Calu3 (cell line): ENCODE data around the gene FOXC2. TPM values are rescaled to one million over a fixed set of nuclear protein-coding genes. Genes with fewer than 3 reads are reported as not detected.

Experiments used
- BruUV-seq: library from RNA; stranded (reverse); fragments of 400-500 nt; replicated peaks from 2 replicates; lab custom pipeline; 2021; lab: Mats Ljungman, UMichigan
- CTCF ChIA-PET: fragments of 300-600 bp; sonication (Branson Sonifier 250); formaldehyde crosslinking; loops from one replicate; lab custom pipeline; 2022; ENCODE audit warnings: antibody characterized with exemption; lab: Charles Lee
- DNase-seq: peaks from one replicate; pipeline ENCODE4 v3.0.0; 2022
- H3K27ac Mint-ChIP-seq: one replicate; pipeline ENCODE4 v1.8.0; 2022; ENCODE audit warnings: mixed read lengths; ENCODE audit not compliant: unreplicated experiment
- H3K27me3 Mint-ChIP-seq: one replicate; pipeline ENCODE4 v1.8.0; 2022; ENCODE audit warnings: mixed read lengths; ENCODE audit not compliant: unreplicated experiment
- H3K36me3 Mint-ChIP-seq: one replicate; pipeline ENCODE4 v1.8.0; 2022; ENCODE audit warnings: mild to moderate bottlenecking, moderate library complexity, mixed read lengths; ENCODE audit not compliant: insufficient read depth, unreplicated experiment
- H3K4me1 Mint-ChIP-seq: one replicate; pipeline ENCODE4 v1.8.0; 2022; ENCODE audit warnings: mild to moderate bottlenecking, low read depth, mixed read lengths; ENCODE audit not compliant: unreplicated experiment
- H3K4me3 Mint-ChIP-seq: one replicate; pipeline ENCODE4 v1.8.0; 2022; ENCODE audit warnings: mild to moderate bottlenecking, low read depth, moderate library complexity, mixed read lengths; ENCODE audit not compliant: unreplicated experiment
- H3K9me3 Mint-ChIP-seq: one replicate; pipeline ENCODE4 v1.8.0; 2022; ENCODE audit warnings: low read depth, mixed read lengths; ENCODE audit not compliant: unreplicated experiment
- CTCF ChIP-seq: fragments of 200-600 bp; IDR thresholded peaks from one replicate; pipeline ENCODE4 v1.8.0; 2022; ENCODE audit warnings: antibody characterized with exemption; ENCODE audit not compliant: unreplicated experiment
- intact Hi-C: fragments of 100-400 bp; cut with micrococcal nuclease; formaldehyde crosslinking; loops from one replicate; pipeline ENCODE4 v1.10.0; 2022; ENCODE audit not compliant: unreplicated experiment
- total RNA-seq: library from RNA; stranded (reverse); gene quantifications from 2 replicates; pipeline ENCODE4 v1.2.3, GENCODE V29; 2022

FOXC2 gene
- total RNA-seq, 1 experiment from 2014 or later, result 10.9 TPM

GRCh38 chr16:86571530-86571915 lies 4.9 kb downstream of the FOXC2 start:
- peaks cover 28% of the 10 kb centered on the region for H3K4me1 Mint-ChIP-seq
- no peak for TF ChIP-seq CTCF
- CTCF ChIA-PET, result no interaction called here
- no peaks in the 10 kb centered on the region for H3K9me3 Mint-ChIP-seq
- H3K4me3 Mint-ChIP-seq, result peak overlapping the region; percentile 96
- H3K36me3 Mint-ChIP-seq, result peaks cover 73% of the 10 kb centered on the region
- H3K27me3 Mint-ChIP-seq, result no peaks in the 10 kb centered on the region
- BruUV-seq, result no TSS peak
- no peak for DNase-seq
- no peak overlapping the region for H3K27ac Mint-ChIP-seq
- intact Hi-C loops, result no loop called here

GRCh38 chr16:86572041-86572521 lies 5.5 kb downstream of the FOXC2 start:
- DNase-seq, result no peak
- Mint-ChIP-seq H3K36me3 (peaks cover 73% of the 10 kb centered on the region), H3K9me3 (no peaks in the 10 kb centered on the region), H3K27ac (no peak overlapping the region), H3K27me3 (no peaks in the 10 kb centered on the region), H3K4me3 (no peak overlapping the region), H3K4me1 (peaks cover 32% of the 10 kb centered on the region)
- CTCF ChIA-PET, result no interaction called here
- BruUV-seq, result no TSS peak
- no peak for TF ChIP-seq CTCF
- intact Hi-C loops, result no loop called here

GRCh38 chr16:86572606-86573005 lies 6.0 kb downstream of the FOXC2 start:
- TF ChIP-seq CTCF, result no peak
- CTCF ChIA-PET, result no interaction called here
- peaks cover 73% of the 10 kb centered on the region for H3K36me3 Mint-ChIP-seq
- peaks cover 37% of the 10 kb centered on the region for H3K4me1 Mint-ChIP-seq
- no TSS peak for BruUV-seq
- DNase-seq, result no peak
- H3K27ac Mint-ChIP-seq, result no peak overlapping the region
- no peaks in the 10 kb centered on the region for H3K27me3 Mint-ChIP-seq
- H3K4me3 Mint-ChIP-seq, result no peak overlapping the region
- H3K9me3 Mint-ChIP-seq, result no peaks in the 10 kb centered on the region
- intact Hi-C loops, result no loop called here

GRCh38 chr16:86573215-86573614 lies 6.6 kb downstream of the FOXC2 start:
- Mint-ChIP-seq H3K4me3 (no peak overlapping the region), H3K36me3 (peaks cover 73% of the 10 kb centered on the region), H3K4me1 (peaks cover 44% of the 10 kb centered on the region), H3K9me3 (no peaks in the 10 kb centered on the region), H3K27ac (no peak overlapping the region), H3K27me3 (no peaks in the 10 kb centered on the region)
- intact Hi-C loops, result no loop called here
- CTCF ChIA-PET, result no interaction called here
- no TSS peak for BruUV-seq
- no peak for TF ChIP-seq CTCF
- no peak for DNase-seq
